ENCODE data around the gene WDR72.

The WDR72 gene

GRCh38 chr15:53589520-53590057 lies 169.9 kb downstream of the WDR72 start:
- no peaks in the 10 kb centered on the region for H3K4me1 ChIP-seq (ENCODE audit: control insufficient read depth, low read length)
- H3K9me2 ChIP-seq (replicated peaks; ENCODE audit: control insufficient read depth, low read length), result no peaks in the 10 kb centered on the region
- no peaks in the 10 kb centered on the region for H3K36me3 ChIP-seq (ENCODE audit: control insufficient read depth, low read length)
- H4K20me1 ChIP-seq (ENCODE audit: control insufficient read depth, insufficient read depth, low read depth, low read length), result no peaks in the 10 kb centered on the region
- no peak overlapping the region for H3K27ac ChIP-seq (ENCODE audit: low read depth, low read length)
- H3K4me3 ChIP-seq (ENCODE audit: low read length), result no peak overlapping the region
- H3K27me3 ChIP-seq (ENCODE audit: control insufficient read depth, low read length), result no peaks in the 10 kb centered on the region
- no peak overlapping the region for H3K4me2 ChIP-seq (ENCODE audit: low read length)
- H3K9me3 ChIP-seq (ENCODE audit: control insufficient read depth, insufficient read depth, low read length), result no peaks in the 10 kb centered on the region
- H3F3A ChIP-seq (ENCODE audit: control insufficient read depth, insufficient read depth), result no peaks in the 10 kb centered on the region
- TF ChIP-seq EZH2phosphoT487 (IDR thresholded peaks at IDR 0.05; ENCODE audit: borderline replicate concordance, low read length), result no peak
- TF ChIP-seq CTCF (IDR thresholded peaks at IDR 0.05; ENCODE audit: low read depth, low read length, poor library complexity, severe bottlenecking), result no peak
- H3K79me2 ChIP-seq (ENCODE audit: control insufficient read depth, low read length), result no peaks in the 10 kb centered on the region

GRCh38 chr15:53588773-53589172 lies 170.7 kb downstream of the WDR72 start:
- TF ChIP-seq CTCF (IDR thresholded peaks at IDR 0.05; ENCODE audit: low read depth, low read length, poor library complexity, severe bottlenecking), result no peak
- no peak for TF ChIP-seq EZH2phosphoT487 (IDR thresholded peaks at IDR 0.05; ENCODE audit: borderline replicate concordance, low read length)
- Histone ChIP-seq H4K20me1 (ENCODE audit: control insufficient read depth, insufficient read depth, low read depth, low read length) (no peaks in the 10 kb centered on the region), H3K36me3 (ENCODE audit: control insufficient read depth, low read length) (no peaks in the 10 kb centered on the region), H3K79me2 (ENCODE audit: control insufficient read depth, low read length) (no peaks in the 10 kb centered on the region), H3K27ac (ENCODE audit: low read depth, low read length) (no peak overlapping the region), H3K27me3 (ENCODE audit: control insufficient read depth, low read length) (no peaks in the 10 kb centered on the region), H3K4me2 (ENCODE audit: low read length) (no peak overlapping the region), H3K4me1 (ENCODE audit: control insufficient read depth, low read length) (no peaks in the 10 kb centered on the region), H3K9me3 (ENCODE audit: control insufficient read depth, insufficient read depth, low read length) (no peaks in the 10 kb centered on the region), H3F3A (ENCODE audit: control insufficient read depth, insufficient read depth) (no peaks in the 10 kb centered on the region), H3K9me2 (replicated peaks; ENCODE audit: control insufficient read depth, low read length) (no peaks in the 10 kb centered on the region), H3K4me3 (ENCODE audit: low read length) (no peak overlapping the region)

GRCh38 chr15:53586799-53587198 lies 172.7 kb downstream of the WDR72 start:
- no peak overlapping the region for H3K4me3 ChIP-seq (ENCODE audit: low read length)
- TF ChIP-seq CTCF (IDR thresholded peaks at IDR 0.05; ENCODE audit: low read depth, low read length, poor library complexity, severe bottlenecking), result peak; percentile 81
- TF ChIP-seq EZH2phosphoT487 (IDR thresholded peaks at IDR 0.05; ENCODE audit: borderline replicate concordance, low read length), result no peak
- no peaks in the 10 kb centered on the region for H4K20me1 ChIP-seq (ENCODE audit: control insufficient read depth, insufficient read depth, low read depth, low read length)
- H3K27me3 ChIP-seq (ENCODE audit: control insufficient read depth, low read length), result no peaks in the 10 kb centered on the region
- no peak overlapping the region for H3K27ac ChIP-seq (ENCODE audit: low read depth, low read length)
- no peaks in the 10 kb centered on the region for H3K9me2 ChIP-seq (replicated peaks; ENCODE audit: control insufficient read depth, low read length)
- H3K36me3 ChIP-seq (ENCODE audit: control insufficient read depth, low read length), result no peaks in the 10 kb centered on the region
- H3F3A ChIP-seq (ENCODE audit: control insufficient read depth, insufficient read depth), result no peaks in the 10 kb centered on the region
- H3K9me3 ChIP-seq (ENCODE audit: control insufficient read depth, insufficient read depth, low read length), result no peaks in the 10 kb centered on the region
- H3K79me2 ChIP-seq (ENCODE audit: control insufficient read depth, low read length), result no peaks in the 10 kb centered on the region
- no peak overlapping the region for H3K4me2 ChIP-seq (ENCODE audit: low read length)
- no peaks in the 10 kb centered on the region for H3K4me1 ChIP-seq (ENCODE audit: control insufficient read depth, low read length)
